SK-MEL-5 (cell line): ENCODE measurements around the gene RCSD1. TPM values are rescaled to one million over a fixed set of nuclear protein-coding genes. Genes with fewer than 3 reads are reported as not detected.

Experiments used
- DNase-seq: peaks from one replicate; pipeline ENCODE4 v3.0.0-alpha.2; 2016; ENCODE audit warnings: low read depth, low spot score
- in situ Hi-C: cut with HindIII; loops from 2 replicates; pipeline ENCODE4 v1.10.0; 2016; ENCODE audit warnings: low sequenced_read_pairs, high pct_unique_total_duplicates, low pct_unique_long_range_greater_than_20kb
- polyA plus RNA-seq, 2 experiments: library from polyadenylated mRNA; depleted of rRNA; stranded (reverse); fragments of >200 nt; gene quantifications; 2 replicates each; pipeline ENCODE4 v1.2.3, GENCODE V29; 2015
- total RNA-seq: library from RNA; depleted of rRNA; stranded (reverse); fragments of >200 nt; shearing (Covaris generic); gene quantifications from 2 replicates; pipeline ENCODE4 v1.2.3, GENCODE V29; 2014; rRNA removed

Gene RCSD1, protein sequence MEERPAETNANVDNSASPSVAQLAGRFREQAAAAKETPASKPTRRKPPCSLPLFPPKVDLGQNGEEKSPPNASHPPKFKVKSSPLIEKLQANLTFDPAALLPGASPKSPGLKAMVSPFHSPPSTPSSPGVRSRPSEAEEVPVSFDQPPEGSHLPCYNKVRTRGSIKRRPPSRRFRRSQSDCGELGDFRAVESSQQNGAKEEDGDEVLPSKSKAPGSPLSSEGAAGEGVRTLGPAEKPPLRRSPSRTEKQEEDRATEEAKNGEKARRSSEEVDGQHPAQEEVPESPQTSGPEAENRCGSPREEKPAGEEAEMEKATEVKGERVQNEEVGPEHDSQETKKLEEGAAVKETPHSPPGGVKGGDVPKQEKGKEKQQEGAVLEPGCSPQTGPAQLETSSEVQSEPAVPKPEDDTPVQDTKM
- total RNA-seq, result not detected in 2 replicates
- polyA plus RNA-seq (2015; cell fraction: cytosol; rRNA removed), result not detected in 2 replicates
- not detected in 2 replicates for polyA plus RNA-seq (2015; cell fraction: nucleus; rRNA removed)

GRCh38 chr1:167629681-167630567 is at the start of gene RCSD1:
Gene RCSD1, plus strand, starts transcription at chr1:167630232. Its CDS starts 192 bp downstream, at chr1:167630424.
- DNase-seq, result no peak
- in situ Hi-C loops, result no loop called here

GRCh38 chr1:167582064-167582463 is 48.0 kb upstream of the RCSD1 start:
- no peak for DNase-seq
- in situ Hi-C loops, result no loop called here

GRCh38 chr1:167582722-167583121 is 47.3 kb upstream of the RCSD1 start:
- in situ Hi-C loops, result no loop called here
- no peak for DNase-seq

DNA sequence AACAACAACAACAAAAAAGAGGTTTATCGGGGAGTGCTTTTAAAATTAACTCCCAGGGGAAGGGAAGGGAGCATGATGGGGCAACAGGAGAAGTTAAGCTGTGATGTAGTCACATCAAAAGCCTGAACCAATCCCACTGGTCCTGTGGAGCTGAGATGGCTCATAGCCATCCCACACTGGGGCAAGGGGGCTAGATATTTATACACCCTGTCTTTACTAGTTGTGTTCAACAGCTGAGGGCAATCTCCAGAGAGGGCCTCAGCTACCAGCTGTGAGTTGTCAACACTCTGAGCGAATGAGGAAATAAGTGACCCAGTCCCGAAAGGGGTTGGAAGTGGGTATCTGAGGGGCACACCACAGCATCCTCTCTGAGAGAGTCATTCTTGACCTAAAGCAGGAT is 45.5 kb upstream of the RCSD1 start:
- in situ Hi-C loops, result no loop called here
- no peak for DNase-seq

GRCh38 chr1:167587342-167587741 is 42.7 kb upstream of the RCSD1 start:
- in situ Hi-C loops, result no loop called here
- DNase-seq, result no peak

- DNase-seq, result no peak
- in situ Hi-C loops, result no loop called here
Measured at GRCh38 chr1:167587872-167588271, 42.2 kb upstream of the RCSD1 start.

- in situ Hi-C loops, result no loop called here
Measured at GRCh38 chr1:167588361-167588760, 41.7 kb upstream of the RCSD1 start.

GRCh38 chr1:167592475-167592874 is 37.6 kb upstream of the RCSD1 start:
- DNase-seq, result no peak
- in situ Hi-C loops, result no loop called here

More at GRCh38 chr1:167588361-167588760, 41.7 kb upstream of the RCSD1 start:
- no peak for DNase-seq

GRCh38 chr1:167593860-167594259 is 36.2 kb upstream of the RCSD1 start:
- in situ Hi-C loops, result no loop called here
- no peak for DNase-seq

DNA sequence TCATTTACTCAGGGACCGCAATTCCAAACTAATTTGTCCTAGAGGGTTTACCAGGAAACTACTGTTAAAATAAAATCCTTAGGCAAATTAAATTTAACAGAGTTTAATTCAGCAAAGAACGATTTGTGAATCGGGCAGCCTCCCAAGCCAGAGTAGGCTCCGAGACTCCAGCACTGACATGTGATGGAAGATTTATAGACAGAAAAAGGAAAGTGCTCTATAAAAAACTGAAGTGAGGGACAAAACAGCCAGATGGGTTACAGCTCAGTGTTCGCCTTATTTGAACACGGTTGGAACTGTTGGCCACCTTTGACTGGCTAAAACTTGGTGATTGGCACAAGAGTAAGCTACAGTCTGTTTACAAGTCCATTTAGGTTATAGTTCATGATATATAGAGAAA is 35.2 kb upstream of the RCSD1 start:
- DNase-seq, result no peak
- in situ Hi-C loops, result no loop called here

GRCh38 chr1:167599957-167600581 is 30.0 kb upstream of the RCSD1 start:
- in situ Hi-C loops, result no loop called here
- peak; percentile 51 for DNase-seq

DNA sequence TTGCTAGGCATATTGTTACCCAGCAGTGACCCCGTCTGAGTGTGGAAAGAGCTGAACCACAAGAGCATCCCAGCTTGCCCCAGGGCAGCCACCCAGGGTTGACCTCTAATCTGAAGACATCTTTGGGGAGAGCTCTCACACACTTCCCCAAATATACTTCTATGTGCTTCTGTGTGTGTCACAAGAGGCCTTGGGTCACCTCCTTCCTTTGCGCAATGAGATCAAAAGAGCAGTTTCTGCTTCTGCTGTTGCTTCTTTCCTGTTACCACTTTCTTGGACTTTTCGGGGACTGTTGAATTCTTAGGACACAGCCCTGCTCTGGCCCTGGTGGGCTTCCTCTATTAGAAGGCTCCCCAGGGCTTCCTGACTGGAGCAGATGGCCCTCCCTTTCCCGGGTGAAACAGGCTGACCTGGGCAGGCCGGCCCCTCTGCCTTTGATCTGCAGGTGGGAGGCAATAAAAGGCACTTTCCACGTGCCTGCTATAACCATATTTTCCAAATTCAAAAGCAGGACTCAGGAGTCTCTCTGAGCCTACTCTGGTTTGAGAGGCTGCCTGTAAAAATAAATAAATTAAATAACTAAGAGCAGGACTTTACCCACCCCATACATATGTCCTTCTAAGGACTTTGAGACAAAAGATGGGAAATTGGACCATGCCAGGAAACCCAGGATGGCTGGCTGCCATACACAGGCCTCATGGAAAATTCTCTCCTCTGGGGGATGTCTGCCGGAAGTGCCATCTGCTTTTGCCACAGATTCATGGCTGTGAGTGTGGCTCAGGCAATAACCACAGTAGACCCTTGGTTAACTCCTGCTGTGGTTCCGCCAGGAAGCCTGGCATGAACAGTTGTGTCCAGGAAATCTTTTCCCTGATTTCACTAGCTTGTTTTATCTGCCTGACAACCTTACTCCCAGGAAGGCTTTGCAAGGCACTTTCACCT is 28.3 kb upstream of the RCSD1 start:
- in situ Hi-C loops, result no loop called here
- DNase-seq, result no peak

- in situ Hi-C loops, result no loop called here
- no peak for DNase-seq
Measured at GRCh38 chr1:167602840-167603239, 27.2 kb upstream of the RCSD1 start.

DNA sequence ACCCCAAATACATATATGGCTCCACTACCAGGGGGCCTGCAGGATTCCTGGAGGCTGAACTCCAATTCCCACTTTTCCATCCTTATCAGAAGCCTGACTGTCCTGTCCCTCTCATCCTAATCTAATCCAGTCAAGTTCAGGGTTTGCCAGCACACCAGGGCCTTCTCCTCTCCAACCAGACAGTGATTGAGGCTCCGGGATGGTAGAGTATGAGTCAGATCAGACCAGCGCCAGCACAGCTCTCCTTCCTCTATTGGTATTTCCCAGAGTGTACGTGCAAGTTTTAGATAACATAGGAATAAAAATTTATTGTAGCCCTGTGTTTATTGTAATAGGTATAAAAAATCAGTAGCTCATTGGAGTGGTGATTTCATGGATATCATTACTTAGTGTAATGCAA is 24.5 kb upstream of the RCSD1 start:
- DNase-seq, result no peak
- in situ Hi-C loops, result no loop called here

- no peak for DNase-seq
- in situ Hi-C loops, result no loop called here
Measured at GRCh38 chr1:167611983-167612382, 18.0 kb upstream of the RCSD1 start.

DNA sequence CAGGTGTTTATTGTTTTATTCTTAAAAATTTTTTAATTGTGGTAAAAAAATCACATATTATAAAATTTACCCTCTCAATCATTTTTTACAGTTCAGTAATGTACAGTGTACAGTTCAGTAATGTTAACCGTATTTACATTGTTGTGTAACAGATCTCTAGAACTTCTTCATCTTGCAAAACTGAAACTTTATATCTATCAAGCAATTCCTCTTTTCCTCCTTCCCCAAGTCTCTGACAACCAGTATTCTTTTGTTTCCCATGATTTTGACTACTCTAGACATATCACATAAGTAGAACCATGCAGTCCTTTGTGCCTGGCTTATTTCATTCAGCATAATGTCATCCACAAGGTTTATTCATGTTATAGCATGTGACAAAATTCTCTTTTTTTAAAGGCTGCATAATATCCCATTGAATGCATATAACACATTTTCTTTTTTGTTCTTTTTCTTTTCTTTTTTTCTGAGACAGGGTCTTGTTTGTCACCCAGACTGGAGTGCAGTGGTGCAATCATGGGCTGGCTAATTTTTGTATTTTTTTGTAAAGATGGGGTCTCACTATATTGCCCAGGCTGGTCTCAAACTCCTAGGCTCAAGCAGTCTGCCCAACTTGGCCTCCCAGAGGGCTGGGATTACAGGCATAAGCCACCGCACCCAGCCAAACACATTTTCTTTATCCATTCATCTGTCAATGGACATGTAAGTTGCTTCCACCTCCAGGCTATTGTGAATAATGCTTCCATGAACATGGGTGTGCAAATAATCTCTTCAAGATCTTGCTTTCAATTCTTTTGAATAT is 17.2 kb upstream of the RCSD1 start:
- in situ Hi-C loops, result no loop called here
- DNase-seq, result no peak
